HEK293 (cell line): Measurements from ENCODE around the gene SOX13.
A peak's percentile ranks its signal among the peaks of the same experiment; 100 is the strongest.

Source experiments
- CTCF ChIA-PET: fragments of 350-600 bp; formaldehyde crosslinking; extraction: SDS; loops from one replicate; lab custom pipeline; 2021; ENCODE audit warnings: antibody characterized with exemption; lab: Yijun Ruan, JAX
- POLR2A ChIA-PET: fragments of 300-600 bp; formaldehyde crosslinking; extraction: SDS; loops from one replicate; lab custom pipeline; 2020; ENCODE audit warnings: antibody characterized with exemption, inconsistent platforms; lab: Yijun Ruan, JAX
- H3K27ac ChIP-seq: fragments of 200-500 bp; sonication (Bioruptor generic); 2 replicates; pipeline ENCODE4 v1.5.1; 2014; ENCODE audit warnings: low read depth, low read length, control low read depth, inconsistent platforms; ENCODE audit errors: extremely low read depth
- H3K36me3 ChIP-seq, 2 experiments: fragments of 200-500 bp in 1 of 2; sonication (Bioruptor generic) in 1 of 2; 1 replicate in 1 of 2; 2 replicates in 1 of 2; pipeline ENCODE4 v1.5.1; 2014 to 2017; ENCODE audit warnings: inconsistent platforms in 2 of 2, low read length in 2 of 2; ENCODE audit not compliant: control insufficient read depth in 2 of 2, insufficient read depth in 1 of 2
- H3K4me1 ChIP-seq: fragments of 200-500 bp; sonication (Bioruptor generic); 2 replicates; pipeline ENCODE4 v1.5.1; 2014; ENCODE audit warnings: mild to moderate bottlenecking, low read length, inconsistent platforms; ENCODE audit not compliant: control insufficient read depth, insufficient read depth
- H3K4me3 ChIP-seq: 2 replicates; pipeline ENCODE4 v1.5.1; 2011; ENCODE audit warnings: low read depth, mild to moderate bottlenecking, control low read depth, low read length, moderate library complexity
- H3K9me3 ChIP-seq: fragments of 200-500 bp; sonication (Bioruptor generic); 2 replicates; pipeline ENCODE4 v1.5.1; 2014; ENCODE audit warnings: low read depth, low read length, inconsistent platforms; ENCODE audit not compliant: control insufficient read depth, insufficient read depth
- AEBP2 ChIP-seq: fragments of 450-650 bp; formaldehyde crosslinking; IDR thresholded peaks from 2 replicates; pipeline ENCODE4 v1.5.1; 2016; ENCODE audit warnings: missing biosample characterization, missing genetic modification characterization, borderline replicate concordance
- BCL11A ChIP-seq: fragments of 450-650 bp; formaldehyde crosslinking; IDR thresholded peaks from 2 replicates; pipeline ENCODE4 v1.5.1; 2016; ENCODE audit warnings: low read depth, missing biosample characterization, missing genetic modification characterization
- ELK4 ChIP-seq: IDR thresholded peaks from 2 replicates; pipeline ENCODE4 v1.6.1; 2011; ENCODE audit warnings: mild to moderate bottlenecking, low read depth, low read length, borderline replicate concordance
- MEIS1 ChIP-seq: sonication (generic); formaldehyde crosslinking; IDR thresholded peaks from 2 replicates; pipeline ENCODE4 v1.8.1; 2022; ENCODE audit warnings: missing genetic modification reagents, mild to moderate bottlenecking, borderline replicate concordance
- MZF1 ChIP-seq: fragments of 450-650 bp; formaldehyde crosslinking; IDR thresholded peaks from 2 replicates; pipeline ENCODE4 v1.5.1; 2017; ENCODE audit warnings: missing biosample characterization, missing genetic modification characterization, borderline replicate concordance
- OVOL3 ChIP-seq: fragments of 450-650 bp; formaldehyde crosslinking; IDR thresholded peaks from 2 replicates; pipeline ENCODE4 v1.5.1; 2016; ENCODE audit warnings: missing biosample characterization, missing genetic modification characterization
- REPIN1 ChIP-seq: fragments of 450-650 bp; formaldehyde crosslinking; IDR thresholded peaks from 2 replicates; pipeline ENCODE4 v1.5.1; 2017; ENCODE audit warnings: missing biosample characterization, missing genetic modification characterization, low read depth
- SETDB1 ChIP-seq: IDR thresholded peaks from one replicate; pipeline ENCODE4 v1.6.1; 2017; ENCODE audit warnings: mild to moderate bottlenecking, low read length, moderate library complexity, mixed read lengths; ENCODE audit not compliant: insufficient read length
- TCF7L2 ChIP-seq: IDR thresholded peaks from 2 replicates; pipeline ENCODE4 v1.6.1; 2011; ENCODE audit warnings: low read depth, mild to moderate bottlenecking, inconsistent platforms, low read length, moderate library complexity, borderline replicate concordance
- TRIM28 ChIP-seq: IDR thresholded peaks from 2 replicates; pipeline ENCODE4 v1.6.1; 2011; ENCODE audit warnings: low read length, control low read depth, borderline replicate concordance
- WT1 ChIP-seq: fragments of 450-650 bp; formaldehyde crosslinking; IDR thresholded peaks from 2 replicates; pipeline ENCODE4 v1.5.1; 2016; ENCODE audit warnings: missing biosample characterization, missing genetic modification characterization
- ZBTB1 ChIP-seq: fragments of 450-650 bp; formaldehyde crosslinking; IDR thresholded peaks from 2 replicates; pipeline ENCODE4 v1.5.1; 2016; ENCODE audit warnings: missing biosample characterization, missing genetic modification characterization
- ZEB2 ChIP-seq: fragments of 450-650 bp; formaldehyde crosslinking; IDR thresholded peaks from 2 replicates; pipeline ENCODE4 v1.5.1; 2016; ENCODE audit warnings: missing biosample characterization, missing genetic modification characterization
- ZNF121 ChIP-seq: fragments of 450-650 bp; formaldehyde crosslinking; IDR thresholded peaks from 2 replicates; pipeline ENCODE4 v1.5.1; 2016; ENCODE audit warnings: missing biosample characterization, missing genetic modification characterization
- ZNF140 ChIP-seq: fragments of 450-650 bp; formaldehyde crosslinking; IDR thresholded peaks from 2 replicates; pipeline ENCODE4 v1.5.1; 2016; ENCODE audit warnings: missing biosample characterization, missing genetic modification characterization
- ZNF155 ChIP-seq: fragments of 450-650 bp; formaldehyde crosslinking; IDR thresholded peaks from 2 replicates; pipeline ENCODE4 v1.5.1; 2016; ENCODE audit warnings: missing biosample characterization, missing genetic modification characterization
- ZNF26 ChIP-seq: fragments of 450-650 bp; formaldehyde crosslinking; IDR thresholded peaks from 2 replicates; pipeline ENCODE4 v1.5.1; 2016; ENCODE audit warnings: missing biosample characterization, missing genetic modification characterization
- ZNF423 ChIP-seq: fragments of 450-650 bp; formaldehyde crosslinking; IDR thresholded peaks from 2 replicates; pipeline ENCODE4 v1.5.1; 2016; ENCODE audit warnings: missing biosample characterization, missing genetic modification characterization
- ZNF449 ChIP-seq: fragments of 450-650 bp; formaldehyde crosslinking; IDR thresholded peaks from 2 replicates; pipeline ENCODE4 v1.5.1; 2017; ENCODE audit warnings: missing biosample characterization, mild to moderate bottlenecking, missing genetic modification characterization, moderate library complexity
- ZNF548 ChIP-seq: fragments of 450-650 bp; formaldehyde crosslinking; IDR thresholded peaks from 2 replicates; pipeline ENCODE4 v1.5.1; 2016; ENCODE audit warnings: missing biosample characterization, missing genetic modification characterization
- ZNF621 ChIP-seq: fragments of 450-650 bp; formaldehyde crosslinking; IDR thresholded peaks from 2 replicates; pipeline ENCODE4 v1.5.1; 2017; ENCODE audit warnings: missing biosample characterization, missing genetic modification characterization
- ZNF629 ChIP-seq: fragments of 450-650 bp; formaldehyde crosslinking; IDR thresholded peaks from 2 replicates; pipeline ENCODE4 v1.5.1; 2017; ENCODE audit warnings: missing biosample characterization, missing genetic modification characterization
- ZNF670 ChIP-seq: fragments of 450-650 bp; formaldehyde crosslinking; IDR thresholded peaks from 2 replicates; pipeline ENCODE4 v1.5.1; 2016; ENCODE audit warnings: missing biosample characterization, missing genetic modification characterization, low read depth
- ZNF677 ChIP-seq: fragments of 450-650 bp; IDR thresholded peaks from 2 replicates; pipeline ENCODE4 v1.5.0; 2018; ENCODE audit warnings: missing biosample characterization, mild to moderate bottlenecking, missing genetic modification characterization, moderate library complexity
- ZNF768 ChIP-seq: fragments of 450-650 bp; formaldehyde crosslinking; IDR thresholded peaks from 2 replicates; pipeline ENCODE4 v1.5.1; 2018; ENCODE audit warnings: missing biosample characterization, mild to moderate bottlenecking, missing genetic modification characterization
- ZSCAN4 ChIP-seq: fragments of 450-650 bp; formaldehyde crosslinking; IDR thresholded peaks from 2 replicates; pipeline ENCODE4 v1.5.1; 2017; ENCODE audit warnings: missing biosample characterization, missing genetic modification characterization

The SOX13 gene

GRCh38 chr1:204166219-204166618 is 93.3 kb downstream of the SOX13 start, which contains the start of gene REN:
Gene REN (minus strand): TSS chr1:204166337. CDS start chr1:204166293, 44 bp downstream.
- Histone ChIP-seq H3K27ac (no peak within 1 kb of the TSS), H3K4me3 (no peak within 1 kb of the TSS), H3K4me1 (no peaks in the 10 kb centered on the region), H3K9me3 (no peaks in the 10 kb centered on the region), H3K36me3 (no peaks in the 10 kb centered on the region)
- no peak for TF ChIP-seq ZNF26 (tag by site-specific recombination)
- peak; percentile 39; the same call in 1 of the 2 replicates for TF ChIP-seq ZNF140 (tag by site-specific recombination)
- CTCF ChIA-PET: interaction anchor here (0.7 to 14.1 kb wide), 7 partner anchors 41 to 652 kb away, joined by 3 to 178 read pairs (median 5); partner anchors contain the start of gene PLEKHA6
- POLR2A ChIA-PET: interaction anchor here (0.6 kb wide), 1 partner anchor 1025 kb away, joined by 3 read pairs; no protein-coding TSS in a partner anchor

- CTCF ChIA-PET: interaction anchor here (1.2 to 14.1 kb wide), 5 partner anchors 12 to 335 kb away, joined by 3 to 178 read pairs (median 6); partner anchors contain the start of gene PLEKHA6
- POLR2A ChIA-PET: interaction anchor here (0.6 kb wide), 1 partner anchor 1306 kb away, joined by 5 read pairs; no protein-coding TSS in a partner anchor
- Histone ChIP-seq H3K36me3 (no peaks in the 10 kb centered on the region), H3K27ac (no peak overlapping the region), H3K4me3 (no peak overlapping the region), H3K9me3 (no peaks in the 10 kb centered on the region), H3K4me1 (no peaks in the 10 kb centered on the region)
- TF ChIP-seq ELK4 (no peak), ZNF121 (peak; percentile 61; the same call in 1 of the 2 replicates), SETDB1 (no peak), REPIN1 (no peak)
Measured at GRCh38 chr1:204167730-204168129, 94.8 kb downstream of the SOX13 start.

- Histone ChIP-seq H3K4me1 (no peaks in the 10 kb centered on the region), H3K27ac (no peak overlapping the region), H3K9me3 (no peaks in the 10 kb centered on the region), H3K36me3 (no peaks in the 10 kb centered on the region), H3K4me3 (no peak overlapping the region)
- POLR2A ChIA-PET: no interaction called here
- CTCF ChIA-PET: interaction anchor here (0.7 to 14.1 kb wide), 7 partner anchors 7 to 229 kb away, joined by 3 to 178 read pairs (median 4); partner anchors contain the start of gene PLEKHA6
- peak; percentile 85; the same call in 1 of the 2 replicates for TF ChIP-seq TRIM28
- no peak for TF ChIP-seq ZEB2 (tag by site-specific recombination)
- TF ChIP-seq ZBTB1 (tag by site-specific recombination): no peak
- TF ChIP-seq SETDB1: peak; percentile 97
- TF ChIP-seq TCF7L2: no peak
- TF ChIP-seq ZNF621: no peak
- TF ChIP-seq ZNF677: no peak
- TF ChIP-seq ZNF155: no peak
- no peak for TF ChIP-seq ZNF629 (tag by site-specific recombination)
- TF ChIP-seq ZNF449 (tag by site-specific recombination): no peak
- TF ChIP-seq MZF1 (tag by site-specific recombination): no peak
- no peak for TF ChIP-seq ZSCAN4 (tag by site-specific recombination)
- TF ChIP-seq ZNF423 (tag by site-specific recombination): no peak
- TF ChIP-seq MEIS1 (CRISPR knock-in tag): no peak
- TF ChIP-seq ZNF768 (tag by site-specific recombination): no peak
- TF ChIP-seq ZNF548 (tag by site-specific recombination): no peak
- TF ChIP-seq AEBP2 (tag by site-specific recombination): no peak
- no peak for TF ChIP-seq OVOL3 (tag by site-specific recombination)
- TF ChIP-seq BCL11A: no peak
- TF ChIP-seq ZNF670 (tag by site-specific recombination): no peak
- no peak for TF ChIP-seq WT1 (tag by site-specific recombination)
Measured at GRCh38 chr1:204169858-204170257, 96.9 kb downstream of the SOX13 start.
